OCI-LY7 (cell line): ENCODE results near the gene PAN3. TPM values are rescaled to one million over a fixed set of nuclear protein-coding genes. Genes with fewer than 3 reads are reported as not detected.

ENCODE experiments used
- BruUV-seq: library from RNA; stranded (reverse); fragments of 400-500 nt; replicated peaks from 2 replicates; lab custom pipeline; 2021; lab: Mats Ljungman, UMichigan
- CTCF ChIA-PET: fragments of 300-600 bp; sonication (Branson Sonifier 250); formaldehyde crosslinking; loops from one replicate; lab custom pipeline; 2022; ENCODE audit warnings: antibody characterized with exemption; ENCODE audit not compliant: unreplicated experiment; lab: Charles Lee
- POLR2A ChIA-PET: fragments of 300-600 bp; sonication (Branson Sonifier 250); formaldehyde crosslinking; loops from one replicate; lab custom pipeline; 2022; ENCODE audit warnings: antibody characterized with exemption; lab: Charles Lee
- DNase-seq: peaks from one replicate; pipeline ENCODE4 v3.0.0-alpha.2; 2015; ENCODE audit warnings: low spot score
- H2AFZ ChIP-seq: fragments of 200-600 bp; sonication (generic), shearing (Covaris generic); 2 replicates; pipeline ENCODE4 v1.6.1; 2014; ENCODE audit warnings: mild to moderate bottlenecking, antibody characterized with exemption, low read length, moderate library complexity
- H3K27ac ChIP-seq: fragments of 200-600 bp; sonication (generic); 2 replicates; pipeline ENCODE4 v1.5.1; 2014; ENCODE audit warnings: mixed run types, low read depth, mild to moderate bottlenecking, moderate library complexity, low read length, inconsistent platforms; ENCODE audit not compliant: poor library complexity, severe bottlenecking
- H3K36me3 ChIP-seq: fragments of 200-600 bp; sonication (generic); 2 replicates; pipeline ENCODE4 v1.6.1; 2014; ENCODE audit warnings: mild to moderate bottlenecking, antibody characterized with exemption, low read length, moderate library complexity, mixed read lengths; ENCODE audit not compliant: insufficient read depth
- H3K4me1 ChIP-seq: fragments of 200-600 bp; sonication (generic); 2 replicates; pipeline ENCODE4 v1.5.1; 2014; ENCODE audit warnings: mild to moderate bottlenecking, low read length; ENCODE audit not compliant: insufficient read depth, poor library complexity, severe bottlenecking
- H3K4me2 ChIP-seq: fragments of 200-600 bp; sonication (generic); 2 replicates; pipeline ENCODE4 v1.6.1; 2014; ENCODE audit warnings: mild to moderate bottlenecking, low read length
- H3K4me3 ChIP-seq: fragments of 200-600 bp; sonication (generic); 2 replicates; pipeline ENCODE4 v1.5.1; 2014; ENCODE audit warnings: mild to moderate bottlenecking, low read depth, low read length; ENCODE audit not compliant: poor library complexity, severe bottlenecking
- H3K79me2 ChIP-seq: fragments of 200-600 bp; sonication (generic); 2 replicates; pipeline ENCODE4 v1.6.1; 2016; ENCODE audit warnings: low read depth, mild to moderate bottlenecking, low read length, moderate library complexity, mixed read lengths; ENCODE audit not compliant: insufficient read depth
- H3K9me2 ChIP-seq: fragments of 200-600 bp; sonication (generic); 2 replicates; pipeline ENCODE4 v1.6.1; 2016; ENCODE audit warnings: mild to moderate bottlenecking, low read length, mixed read lengths; ENCODE audit not compliant: insufficient read depth
- H3K9me3 ChIP-seq: fragments of 200-600 bp; sonication (generic); 2 replicates; pipeline ENCODE4 v1.6.1; 2014; ENCODE audit warnings: mild to moderate bottlenecking, mixed run types, low read length, mixed read lengths
- H4K20me1 ChIP-seq: fragments of 200-600 bp; sonication (generic); 2 replicates; pipeline ENCODE4 v1.6.1; 2014; ENCODE audit warnings: mild to moderate bottlenecking, antibody characterized with exemption, low read length, moderate library complexity, mixed read lengths; ENCODE audit not compliant: insufficient read depth
- CTCF ChIP-seq: fragments of 200-600 bp; sonication (generic); conservative IDR thresholded peaks from 2 replicates; pipeline ENCODE4 v1.5.1; 2014; ENCODE audit warnings: mild to moderate bottlenecking, antibody characterized with exemption, low read length, moderate library complexity, mixed read lengths
- EZH2phosphoT487 ChIP-seq: fragments of 200-600 bp; sonication (generic); IDR thresholded peaks from 2 replicates; pipeline ENCODE4 v1.6.1; 2018; ENCODE audit warnings: low read depth, borderline replicate concordance, mild to moderate bottlenecking, mixed run types, antibody characterized with exemption, low read length, moderate library complexity, mixed read lengths
- intact Hi-C: fragments of 100-400 bp; cut with micrococcal nuclease; formaldehyde crosslinking; loops from one replicate; pipeline ENCODE4 v1.10.0; 2022; ENCODE audit not compliant: unreplicated experiment
- total RNA-seq, 2 experiments: library from RNA; depleted of rRNA in 1 of 2; stranded (reverse); fragments of >200 nt in 1 of 2; shearing (Covaris generic) in 1 of 2; gene quantifications; 2 replicates each; pipeline ENCODE4 v1.2.3, GENCODE V29; 2014 to 2022

The PAN3 gene
- total RNA-seq, 2 experiments from 2014 or later: 20.4 to 54.8 TPM

- Histone ChIP-seq H3K4me2 (no peak overlapping the region), H2AFZ (no peak overlapping the region), H4K20me1 (peaks cover 15% of the 10 kb centered on the region; the same call in 1 of the 2 replicates), H3K27ac (no peak overlapping the region), H3K4me3 (no peak overlapping the region), H3K9me3 (peaks cover 13% of the 10 kb centered on the region; the same call in 1 of the 2 replicates), H3K9me2 (no peaks in the 10 kb centered on the region), H3K36me3 (peaks cover 18% of the 10 kb centered on the region), H3K79me2 (peaks cover 77% of the 10 kb centered on the region), H3K4me1 (no peaks in the 10 kb centered on the region)
- no TSS peak for BruUV-seq
- no peak for DNase-seq
- TF ChIP-seq CTCF (no peak), EZH2phosphoT487 (no peak)
- intact Hi-C loops: no loop called here
- ChIA-PET POLR2A (interaction anchor here (0.6 to 1.9 kb wide), 4 partner anchors 13 to 90 kb away, joined by 3 to 8 read pairs (median 4); no protein-coding TSS in a partner anchor), CTCF (no interaction called here)
Observed at GRCh38 chr13:28161370-28161769, 23.0 kb downstream of the PAN3 start.

GRCh38 chr13:28163587-28163986, 25.2 kb downstream of the PAN3 start:
- Histone ChIP-seq H3K79me2 (peaks cover 95% of the 10 kb centered on the region), H3K4me3 (no peak overlapping the region), H3K36me3 (peaks cover 7% of the 10 kb centered on the region), H3K4me2 (no peak overlapping the region), H3K4me1 (no peaks in the 10 kb centered on the region), H3K27ac (no peak overlapping the region), H3K9me3 (peaks cover 3% of the 10 kb centered on the region; the same call in 1 of the 2 replicates), H3K9me2 (no peaks in the 10 kb centered on the region), H4K20me1 (peaks cover 15% of the 10 kb centered on the region; the same call in 1 of the 2 replicates), H2AFZ (no peak overlapping the region)
- TF ChIP-seq CTCF: no peak
- no peak for TF ChIP-seq EZH2phosphoT487
- POLR2A ChIA-PET: no interaction called here
- CTCF ChIA-PET: no interaction called here
- DNase-seq: no peak
- intact Hi-C loops: no loop called here
- no TSS peak for BruUV-seq

GRCh38 chr13:28166257-28166656, 27.9 kb downstream of the PAN3 start:
- Histone ChIP-seq H3K4me2 (no peak overlapping the region), H3K36me3 (peaks cover 7% of the 10 kb centered on the region), H3K9me2 (no peaks in the 10 kb centered on the region), H3K4me3 (no peak overlapping the region), H3K79me2 (peaks cover 88% of the 10 kb centered on the region), H3K4me1 (no peaks in the 10 kb centered on the region), H3K27ac (no peak overlapping the region), H4K20me1 (peaks cover 8% of the 10 kb centered on the region; the same call in 1 of the 2 replicates), H3K9me3 (peaks cover 3% of the 10 kb centered on the region; the same call in 1 of the 2 replicates), H2AFZ (no peak overlapping the region)
- POLR2A ChIA-PET: no interaction called here
- TF ChIP-seq EZH2phosphoT487 (no peak), CTCF (no peak)
- intact Hi-C loops: no loop called here
- no TSS peak for BruUV-seq
- CTCF ChIA-PET: no interaction called here
- no peak for DNase-seq
